HG03135 (cell line): ENCODE measurements around the gene GRIK2.

Experiments
- ATAC-seq: cut with Tn5 transposase; IDR thresholded peaks from one replicate; pipeline ENCODE4 v1.9.1; 2021; ENCODE audit warnings: mild to moderate bottlenecking, moderate library complexity; ENCODE audit not compliant: unreplicated experiment

GRIK2 gene

GRCh38 chr6:101399616-101400162 lies 6.2 kb downstream of the GRIK2 start:
- no peak for ATAC-seq

DNA sequence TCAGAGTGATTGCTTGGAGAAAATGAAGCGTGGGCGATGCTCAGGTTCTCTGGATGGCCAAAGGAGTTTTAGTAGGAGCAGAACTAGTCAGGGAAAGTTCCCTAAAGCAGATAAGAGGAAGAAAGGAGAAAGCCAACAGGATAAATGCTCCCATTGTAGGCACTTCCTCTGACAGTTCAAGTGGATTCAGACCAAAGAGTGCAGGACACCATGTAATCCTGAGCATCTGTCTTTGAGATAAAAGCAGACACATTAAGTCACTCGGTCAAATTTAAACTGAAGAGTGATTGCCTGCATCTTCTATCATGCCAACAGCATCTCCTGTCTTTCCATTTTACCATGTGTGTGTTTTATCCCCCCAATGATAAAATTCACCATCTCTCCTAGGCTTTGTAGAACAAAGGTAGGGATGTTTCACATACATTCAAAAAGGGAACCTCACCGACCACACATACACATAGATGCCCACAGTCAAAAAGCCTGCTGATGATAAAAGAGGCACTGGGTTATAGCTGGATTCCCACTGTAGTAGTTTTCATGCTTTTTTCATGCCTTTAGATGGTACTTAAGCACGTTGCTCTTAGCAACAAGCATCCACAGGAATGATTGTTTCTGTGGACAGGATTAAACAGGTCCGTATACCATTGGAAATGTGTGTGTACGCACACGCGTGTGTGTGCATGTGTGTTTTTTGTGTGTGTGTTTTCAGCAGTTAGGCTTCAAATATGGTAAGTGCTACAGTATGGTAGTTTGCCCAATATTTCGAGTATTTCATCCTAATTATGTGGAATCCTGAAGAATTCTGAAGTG lies 7.0 kb downstream of the GRIK2 start:
- no peak for ATAC-seq

- ATAC-seq = no peak
Measured at GRCh38 chr6:101401171-101401570, 7.7 kb downstream of the GRIK2 start.

DNA sequence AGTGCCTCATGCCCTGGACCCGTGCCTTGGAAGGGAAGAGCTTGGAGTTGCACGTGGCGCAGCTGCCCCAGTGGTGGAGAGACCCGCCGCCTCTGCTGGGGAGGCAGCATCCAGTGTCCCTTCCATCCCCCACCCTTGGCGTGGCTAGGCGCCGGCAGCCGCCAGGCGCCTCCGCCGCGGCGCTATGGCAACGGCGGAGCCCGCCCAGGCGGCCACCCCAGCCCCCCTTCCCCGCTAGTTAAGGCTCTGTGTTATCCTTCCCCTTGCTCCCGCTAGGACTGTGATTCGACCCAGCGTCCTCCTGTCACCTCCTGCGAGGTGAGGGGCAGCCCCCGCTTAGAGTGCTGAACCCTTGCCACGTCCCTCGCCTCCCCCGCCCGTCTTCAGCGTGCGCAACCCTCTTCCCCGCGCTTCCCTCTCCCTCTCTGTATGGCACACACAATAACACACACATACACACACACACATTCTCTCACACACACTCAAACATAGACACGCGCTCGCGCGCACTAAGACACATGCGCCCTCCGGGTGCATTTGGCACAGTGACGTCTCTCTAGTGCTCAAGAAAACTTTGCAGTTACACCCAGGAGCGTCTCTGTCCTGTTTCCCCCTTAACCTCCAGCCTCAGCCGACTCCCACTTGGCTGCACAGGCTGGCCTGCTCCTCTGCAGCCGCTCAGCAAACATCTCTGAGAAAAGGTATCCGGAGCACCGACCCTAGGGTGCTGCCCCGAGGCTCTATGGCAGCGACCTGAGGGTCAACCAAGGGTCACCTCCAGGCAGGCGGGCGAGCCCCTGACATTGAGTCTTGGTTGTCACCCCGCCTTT lies 8.5 kb downstream of the GRIK2 start:
- no peak for ATAC-seq

GRCh38 chr6:101402622-101403031 lies 9.1 kb downstream of the GRIK2 start:
- no peak for ATAC-seq

DNA sequence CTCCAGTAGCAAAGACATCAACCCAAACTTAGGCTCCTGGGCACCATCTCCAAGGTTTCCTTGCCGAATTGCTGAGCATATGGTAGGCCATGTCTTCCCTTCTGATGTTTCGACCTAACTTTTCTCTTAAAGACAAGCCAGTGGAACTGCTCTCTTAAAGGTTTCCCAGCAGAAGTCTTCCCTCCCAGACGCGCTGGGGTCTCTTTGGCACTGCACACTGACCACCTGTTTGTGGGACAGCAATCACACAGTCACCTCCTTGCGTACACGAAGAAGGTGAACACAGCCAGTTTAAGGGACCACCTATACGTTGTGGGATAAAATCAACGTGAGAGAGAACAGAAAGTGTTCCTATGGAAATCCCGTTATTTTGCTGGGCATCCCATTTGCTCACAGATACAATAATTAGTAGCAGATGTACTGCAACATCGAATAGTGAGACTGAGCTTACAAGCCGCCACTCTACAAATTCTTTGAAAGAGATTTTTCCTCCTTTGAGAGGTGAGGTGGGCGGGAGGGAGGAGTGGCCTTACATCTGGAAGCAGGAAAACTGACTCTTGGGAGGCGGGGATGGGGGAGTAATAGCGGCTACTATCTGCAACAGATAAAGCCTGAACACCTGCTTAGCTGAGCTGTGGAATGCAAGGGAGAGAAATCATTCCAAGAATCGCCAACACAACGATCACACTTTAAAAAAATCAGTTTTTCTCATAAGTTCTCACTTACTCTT lies 9.9 kb downstream of the GRIK2 start:
- ATAC-seq = no peak

DNA sequence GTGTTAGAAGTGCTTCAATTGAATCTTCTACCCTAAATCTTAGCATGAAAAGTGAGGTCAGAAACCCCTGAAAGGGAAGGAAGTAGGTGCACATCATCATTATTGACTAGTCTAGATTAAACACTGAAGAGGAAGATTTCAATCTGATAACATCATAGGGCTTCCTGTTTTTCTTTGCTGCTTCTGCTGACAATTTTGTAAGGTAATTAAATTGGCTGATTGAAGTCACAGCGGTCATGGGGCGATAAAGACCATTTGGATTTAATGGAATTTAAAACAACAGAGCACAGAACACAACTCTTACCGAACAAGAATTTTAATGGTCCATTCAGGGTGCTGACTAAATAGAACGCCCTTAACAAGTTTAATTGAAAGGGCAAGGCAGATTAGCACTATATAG lies 11.3 kb downstream of the GRIK2 start:
- ATAC-seq = no peak

DNA sequence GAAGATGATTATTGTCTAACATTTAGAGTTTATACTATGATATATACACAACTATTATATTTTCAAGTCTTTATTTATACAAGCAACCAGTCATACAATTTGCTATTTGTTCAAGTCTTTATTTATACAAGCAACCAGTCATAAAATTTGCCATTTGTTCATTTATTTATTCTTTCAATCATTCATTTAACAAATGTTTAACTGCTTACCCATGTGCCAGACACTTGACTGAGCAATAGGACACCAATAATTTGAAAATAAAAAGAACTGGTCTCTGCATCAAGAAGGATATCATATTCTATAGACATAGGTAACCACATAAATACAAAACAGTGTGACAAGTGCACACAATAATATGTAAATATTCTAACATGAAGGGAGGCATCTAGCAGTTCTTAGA lies 20.3 kb downstream of the GRIK2 start:
- ATAC-seq = no peak

DNA sequence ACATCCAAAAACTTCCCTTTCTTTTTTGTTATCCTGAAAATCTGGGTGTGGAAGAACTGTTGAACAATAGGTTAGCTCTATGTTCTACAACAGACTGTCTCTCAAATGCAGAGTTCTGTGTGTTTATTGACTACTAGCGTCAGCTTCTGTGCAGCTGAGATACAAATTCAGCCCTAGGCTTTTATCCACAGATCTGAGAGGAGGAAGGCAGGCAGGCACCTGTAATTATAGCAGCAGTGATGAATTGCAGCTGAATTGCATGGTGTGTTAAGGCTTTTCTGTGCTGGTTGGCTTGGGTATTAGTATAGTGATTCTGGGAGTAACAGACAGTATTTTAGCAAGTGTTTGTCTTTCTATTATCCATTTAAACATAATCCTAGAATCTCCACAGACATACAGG lies 24.4 kb downstream of the GRIK2 start:
- ATAC-seq = no peak

DNA sequence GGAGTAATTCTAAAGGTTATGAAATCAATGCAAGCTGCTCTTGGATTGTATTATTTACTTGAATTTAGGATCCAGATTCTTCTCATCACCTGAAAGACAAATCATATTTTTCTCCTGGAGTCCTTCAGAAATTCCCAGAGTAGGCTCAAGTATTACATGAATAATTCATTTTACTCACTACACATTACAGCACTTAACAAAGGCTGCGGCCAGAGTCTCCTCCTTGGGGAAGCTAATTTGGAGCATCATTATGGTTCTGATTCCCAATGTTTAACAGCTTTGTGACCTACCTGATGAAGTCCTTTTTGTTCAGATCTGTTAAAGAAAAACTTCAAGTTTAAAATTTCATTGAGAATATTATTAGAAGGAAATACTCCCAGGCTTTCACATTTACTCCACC lies 28.7 kb downstream of the GRIK2 start:
- ATAC-seq = no peak

GRCh38 chr6:101422811-101423210 lies 29.3 kb downstream of the GRIK2 start:
- ATAC-seq = no peak

DNA sequence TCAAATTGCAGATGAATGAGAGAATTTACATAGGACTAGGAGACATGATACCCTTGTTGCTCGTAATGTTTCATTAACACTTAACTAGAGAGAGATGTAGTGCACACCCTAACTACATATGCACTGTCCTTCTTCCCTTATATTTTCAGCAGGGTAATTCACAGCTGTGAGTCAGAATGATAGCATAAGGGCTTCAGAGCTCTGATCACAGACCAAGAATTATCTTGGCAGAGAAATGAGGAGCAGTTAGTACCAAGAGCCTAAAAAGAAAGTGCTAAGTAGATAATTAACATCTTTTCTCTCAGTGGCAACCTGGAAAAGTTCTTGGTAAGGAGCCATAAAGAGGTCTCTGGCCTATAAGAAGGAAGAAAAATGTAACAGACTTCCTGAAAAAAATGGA lies 35.8 kb downstream of the GRIK2 start:
- no peak for ATAC-seq

- no peak for ATAC-seq
Measured at GRCh38 chr6:101429845-101430244, 36.3 kb downstream of the GRIK2 start.

DNA sequence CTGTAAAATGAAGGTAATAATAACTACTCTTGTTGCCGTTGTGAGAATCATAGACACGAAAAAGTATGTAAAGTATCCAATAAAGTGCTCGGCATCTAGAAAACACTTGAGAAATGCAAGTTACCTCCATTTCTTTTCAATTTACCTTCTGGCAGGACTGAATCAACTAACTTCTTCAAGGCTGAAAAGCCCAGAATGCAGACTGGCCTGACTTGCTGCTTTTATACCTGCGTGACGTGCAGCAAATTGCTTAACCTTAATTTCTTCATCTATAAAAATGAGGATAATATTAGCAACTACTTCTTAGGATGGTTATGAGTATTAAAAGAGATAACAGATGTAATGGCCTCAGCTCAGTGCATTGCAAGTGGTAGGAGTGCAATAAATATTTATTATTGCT lies 39.6 kb downstream of the GRIK2 start:
- no peak for ATAC-seq

GRCh38 chr6:101434601-101435000 lies 41.1 kb downstream of the GRIK2 start:
- ATAC-seq = no peak

DNA sequence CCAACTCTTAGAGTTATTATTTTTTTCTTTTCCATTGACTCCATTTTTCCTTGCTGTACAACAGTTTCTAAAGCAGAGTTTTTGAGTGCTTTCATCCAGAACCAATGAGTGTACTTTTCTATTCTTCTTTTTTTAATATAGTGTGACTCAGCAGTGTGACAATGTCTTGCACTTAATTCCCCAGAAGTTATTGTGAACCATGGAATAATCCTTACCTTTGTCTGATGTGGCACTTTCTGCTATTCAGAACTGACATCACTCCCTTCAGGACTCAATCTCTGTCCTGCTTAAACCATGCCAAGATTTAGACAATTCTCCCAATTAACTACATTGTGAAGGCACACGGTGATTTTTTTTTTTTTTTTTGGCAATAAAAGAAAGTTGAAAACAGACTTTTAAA lies 41.5 kb downstream of the GRIK2 start:
- no peak for ATAC-seq

DNA sequence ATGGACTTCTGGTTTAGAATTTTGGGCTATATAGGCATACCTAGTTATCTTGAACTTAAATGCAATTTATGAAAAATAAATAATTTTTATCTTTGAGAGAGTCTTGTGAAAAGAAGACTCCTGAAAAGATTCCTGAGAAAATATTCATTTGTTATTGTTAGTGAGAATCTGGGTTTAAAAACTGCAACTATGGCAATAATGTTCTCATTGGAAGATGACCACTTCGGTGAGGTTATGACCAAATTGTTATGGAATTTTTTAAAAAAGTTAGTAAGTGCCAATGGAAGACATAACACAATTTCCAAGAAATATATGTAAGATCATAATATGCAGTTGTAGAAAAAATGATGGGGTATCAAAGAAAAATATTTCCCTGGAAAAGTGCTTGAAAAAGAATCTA lies 46.3 kb downstream of the GRIK2 start:
- no peak for ATAC-seq

GRCh38 chr6:101443315-101443714 lies 49.8 kb downstream of the GRIK2 start:
- no peak for ATAC-seq

DNA sequence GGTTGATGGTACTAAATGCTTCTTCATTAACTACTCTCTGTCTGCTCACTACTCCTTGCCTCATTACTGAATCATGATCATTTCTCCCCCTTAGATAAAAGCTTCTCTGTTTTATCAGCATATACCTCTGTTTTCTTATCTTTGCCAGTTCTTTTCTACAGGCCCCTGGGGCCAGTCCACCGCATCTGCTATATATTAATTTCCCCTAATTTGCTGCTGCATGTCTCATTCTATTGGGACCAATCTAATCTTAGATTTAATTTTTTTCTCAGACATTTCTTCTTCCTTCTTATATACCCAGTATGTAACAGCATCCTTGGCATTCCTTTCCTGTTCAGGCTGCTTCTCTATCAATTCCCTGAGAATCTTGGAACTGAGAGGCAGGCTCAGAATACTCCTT lies 51.2 kb downstream of the GRIK2 start:
- ATAC-seq = no peak

- no peak for ATAC-seq
Measured at GRCh38 chr6:101445527-101445926, 52.0 kb downstream of the GRIK2 start.

GRCh38 chr6:101450901-101451300 lies 57.4 kb downstream of the GRIK2 start:
- no peak for ATAC-seq
